Measurements from ENCODE around the gene HOXA3.

HOXA3 gene

DNA sequence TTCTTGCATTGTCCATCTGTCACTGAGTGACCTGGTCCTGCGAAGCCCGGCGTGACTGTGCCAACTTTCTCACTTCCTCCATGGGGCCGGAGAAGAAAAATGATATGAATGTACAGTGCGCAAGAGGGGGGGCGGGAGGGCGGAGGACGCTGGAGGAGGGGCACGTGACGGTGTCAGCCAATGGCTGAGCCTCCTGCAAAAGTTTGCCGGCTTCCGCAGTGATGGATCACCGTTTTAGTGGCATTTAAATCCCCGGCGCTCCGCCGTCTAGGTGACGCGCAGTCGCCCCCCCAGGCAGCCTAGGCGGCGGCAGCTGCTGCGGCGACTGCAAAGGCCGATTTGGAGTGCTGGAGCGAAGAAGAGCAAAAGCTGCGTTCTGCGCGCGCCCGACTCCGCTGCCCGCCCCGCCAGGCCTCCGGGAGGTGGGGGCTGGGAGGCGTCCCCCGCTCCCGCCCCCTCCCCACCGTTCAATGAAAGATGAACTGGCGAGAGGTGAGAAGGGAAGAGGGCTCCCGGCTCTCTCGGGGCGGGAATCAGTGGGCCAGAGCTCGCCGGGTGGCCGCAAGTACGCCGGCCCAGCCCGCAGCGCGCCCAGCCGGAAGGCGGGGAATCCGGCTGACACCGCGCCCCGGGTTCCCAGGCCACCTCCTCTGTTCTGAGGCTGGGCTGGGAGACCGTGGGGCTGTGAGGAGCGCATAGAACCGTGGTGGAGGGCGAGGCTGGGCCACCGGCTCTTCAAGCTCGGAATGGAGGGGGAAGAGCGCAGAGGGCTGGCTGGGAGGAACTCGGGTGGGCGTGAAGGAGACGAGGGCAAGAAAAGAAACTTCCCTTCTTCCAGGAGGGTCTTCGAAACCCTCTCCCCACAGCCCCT, 56.3 kb downstream of the HOXA3 start, which contains the start of gene HOXA1:
Gene HOXA1 (minus strand): TSS at position 104 of the 871 bp plus-strand sequence. CDS start 88 bp downstream, at position 16.
- Histone ChIP-seq H3K36me3 (replicated peaks) (no peaks in the 10 kb centered on the region), H3K4me3 (ENCODE audit: low read depth, low read length) (peak within 1 kb of the TSS; percentile 68), H3K27me3 (replicated peaks) (peaks cover 96% of the 10 kb centered on the region), H3K27ac (no peak within 1 kb of the TSS)
- in situ Hi-C loops (cut with HindIII; ENCODE audit: low pct_ligation_motif_present, low sequenced_read_pairs), result no loop called here
- TF ChIP-seq, protein P1, sequence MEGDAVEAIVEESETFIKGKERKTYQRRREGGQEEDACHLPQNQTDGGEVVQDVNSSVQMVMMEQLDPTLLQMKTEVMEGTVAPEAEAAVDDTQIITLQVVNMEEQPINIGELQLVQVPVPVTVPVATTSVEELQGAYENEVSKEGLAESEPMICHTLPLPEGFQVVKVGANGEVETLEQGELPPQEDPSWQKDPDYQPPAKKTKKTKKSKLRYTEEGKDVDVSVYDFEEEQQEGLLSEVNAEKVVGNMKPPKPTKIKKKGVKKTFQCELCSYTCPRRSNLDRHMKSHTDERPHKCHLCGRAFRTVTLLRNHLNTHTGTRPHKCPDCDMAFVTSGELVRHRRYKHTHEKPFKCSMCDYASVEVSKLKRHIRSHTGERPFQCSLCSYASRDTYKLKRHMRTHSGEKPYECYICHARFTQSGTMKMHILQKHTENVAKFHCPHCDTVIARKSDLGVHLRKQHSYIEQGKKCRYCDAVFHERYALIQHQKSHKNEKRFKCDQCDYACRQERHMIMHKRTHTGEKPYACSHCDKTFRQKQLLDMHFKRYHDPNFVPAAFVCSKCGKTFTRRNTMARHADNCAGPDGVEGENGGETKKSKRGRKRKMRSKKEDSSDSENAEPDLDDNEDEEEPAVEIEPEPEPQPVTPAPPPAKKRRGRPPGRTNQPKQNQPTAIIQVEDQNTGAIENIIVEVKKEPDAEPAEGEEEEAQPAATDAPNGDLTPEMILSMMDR (IDR thresholded peaks at IDR 0.05; ENCODE audit: low read depth, low read length, missing control alignments), result no peak
- no peak for DNase-seq

DNA sequence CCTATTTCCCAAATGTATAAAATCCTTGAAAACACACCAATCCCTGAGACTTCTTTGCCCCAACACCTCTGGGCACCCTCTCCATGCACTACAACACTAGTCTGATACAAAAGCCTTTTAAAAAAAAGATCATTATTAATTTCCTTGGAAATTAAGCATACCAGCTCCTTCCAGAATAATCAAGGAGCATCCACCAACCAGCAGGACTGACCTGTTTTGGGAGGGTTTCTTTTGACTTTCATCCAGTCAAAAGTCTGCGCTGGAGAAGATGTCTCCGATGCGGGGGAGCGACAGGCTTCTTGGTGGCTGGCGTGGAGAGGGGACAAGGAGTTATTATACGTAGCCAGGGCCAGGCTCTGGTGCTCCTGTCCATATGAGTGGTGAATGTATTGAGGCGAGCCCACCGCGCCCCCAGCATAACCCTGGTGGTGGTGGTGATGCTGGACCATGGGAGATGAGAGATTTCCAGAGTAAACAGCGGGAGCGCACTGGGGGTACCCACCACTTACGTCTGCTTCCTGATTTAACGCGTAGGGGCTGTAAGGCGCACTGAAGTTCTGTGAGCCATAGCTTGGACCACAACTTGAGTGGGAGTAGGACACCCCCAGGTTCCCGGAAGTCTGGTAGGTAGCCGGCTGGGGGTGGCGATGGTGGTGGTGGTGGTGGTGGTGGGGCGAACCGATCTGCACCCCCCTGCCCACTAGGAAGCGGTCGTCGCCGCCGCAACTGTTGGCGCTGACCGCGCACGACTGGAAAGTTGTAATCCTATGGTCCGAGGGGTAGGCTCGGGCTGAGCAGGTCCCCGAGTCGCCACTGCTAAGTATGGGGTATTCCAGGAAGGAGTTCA, 57.1 kb downstream of the HOXA3 start:
- peak overlapping the region; percentile 68 for H3K4me3 ChIP-seq (ENCODE audit: low read depth, low read length)
- H3K27me3 ChIP-seq (replicated peaks), result peaks cover 91% of the 10 kb centered on the region
- in situ Hi-C loops (cut with HindIII; ENCODE audit: low pct_ligation_motif_present, low sequenced_read_pairs), result no loop called here
- H3K36me3 ChIP-seq (replicated peaks), result no peaks in the 10 kb centered on the region
- no peak for DNase-seq
- H3K27ac ChIP-seq, result no peak overlapping the region
- TF ChIP-seq, protein P1 (IDR thresholded peaks at IDR 0.05; ENCODE audit: low read depth, low read length, missing control alignments), result no peak

DNA sequence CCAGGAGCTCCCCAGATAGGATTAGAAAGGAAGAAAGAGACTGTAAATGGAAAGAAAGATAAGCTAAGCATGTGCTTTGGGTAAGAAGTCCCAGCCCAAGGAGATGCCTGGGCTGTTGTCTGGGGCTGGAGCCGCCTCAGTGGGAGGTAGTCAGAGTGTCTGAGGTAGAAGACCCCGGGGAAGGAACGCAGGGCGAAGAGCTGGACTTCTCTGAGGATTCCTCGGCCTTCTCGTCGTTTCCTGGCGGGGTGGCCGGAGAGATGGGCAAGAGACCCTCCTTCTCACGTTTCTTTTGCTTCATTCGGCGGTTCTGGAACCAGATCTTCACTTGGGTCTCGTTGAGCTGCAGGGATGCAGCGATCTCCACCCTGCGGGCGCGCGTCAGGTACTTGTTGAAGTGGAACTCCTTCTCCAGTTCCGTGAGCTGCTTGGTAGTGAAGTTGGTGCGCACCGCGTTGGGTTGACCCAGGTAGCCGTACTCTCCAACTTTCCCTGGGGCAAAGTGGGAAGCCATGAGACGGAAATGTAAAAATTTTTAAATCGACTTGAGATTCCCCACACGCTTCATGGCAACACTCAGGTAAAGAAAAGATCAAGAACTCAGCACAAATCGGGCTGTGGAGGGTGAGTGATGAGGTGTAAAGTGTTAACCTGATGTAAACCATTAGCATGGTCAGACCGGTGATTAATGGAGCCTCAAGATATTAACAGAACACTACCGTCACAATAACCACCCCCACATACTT, 57.9 kb downstream of the HOXA3 start:
- no peak overlapping the region for H3K4me3 ChIP-seq (ENCODE audit: low read depth, low read length)
- peaks cover 92% of the 10 kb centered on the region for H3K27me3 ChIP-seq (replicated peaks)
- TF ChIP-seq, protein P1 (IDR thresholded peaks at IDR 0.05; ENCODE audit: low read depth, low read length, missing control alignments), result no peak
- no peaks in the 10 kb centered on the region for H3K36me3 ChIP-seq (replicated peaks)
- in situ Hi-C loops (cut with HindIII; ENCODE audit: low pct_ligation_motif_present, low sequenced_read_pairs), result no loop called here
- no peak for DNase-seq
- no peak overlapping the region for H3K27ac ChIP-seq

DNA sequence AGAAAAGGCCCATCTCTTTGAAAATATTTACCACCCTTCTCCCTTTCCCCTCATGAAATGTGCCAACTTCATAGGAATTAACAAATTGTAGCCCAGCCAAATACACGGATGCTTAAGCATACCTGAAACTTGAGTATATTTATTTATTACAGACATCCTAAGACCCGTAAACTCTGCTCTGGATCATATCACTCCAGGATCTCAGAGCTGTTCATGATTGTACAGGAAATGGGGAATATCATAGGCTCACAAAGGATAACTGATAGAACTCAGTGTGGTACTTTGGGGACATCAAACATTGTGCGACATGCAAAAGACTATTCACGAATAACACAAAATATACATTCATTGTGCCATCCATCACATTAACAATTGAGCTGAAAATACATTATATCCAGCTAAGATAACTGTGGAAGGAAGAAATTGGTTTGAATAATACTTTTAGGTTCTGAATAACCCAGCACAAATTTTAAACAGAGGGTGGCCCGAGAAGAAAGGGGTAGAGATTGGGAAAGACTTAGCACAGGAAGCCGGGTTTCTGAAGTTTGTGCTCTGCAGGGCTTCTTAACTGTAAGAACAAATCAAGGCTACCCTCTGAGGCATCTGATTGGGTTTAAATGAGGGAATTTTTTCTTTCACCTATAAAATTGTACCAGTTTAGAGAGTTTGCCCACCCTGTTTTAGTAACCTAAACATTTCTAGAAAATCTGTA, 59.0 kb downstream of the HOXA3 start:
- Histone ChIP-seq H3K4me3 (ENCODE audit: low read depth, low read length) (no peak overlapping the region), H3K27ac (no peak overlapping the region), H3K27me3 (replicated peaks) (peaks cover 89% of the 10 kb centered on the region), H3K36me3 (replicated peaks) (no peaks in the 10 kb centered on the region)
- TF ChIP-seq, protein P1 (IDR thresholded peaks at IDR 0.05; ENCODE audit: low read depth, low read length, missing control alignments), result no peak
- DNase-seq, result no peak
- in situ Hi-C loops (cut with HindIII; ENCODE audit: low pct_ligation_motif_present, low sequenced_read_pairs), result no loop called here

DNA sequence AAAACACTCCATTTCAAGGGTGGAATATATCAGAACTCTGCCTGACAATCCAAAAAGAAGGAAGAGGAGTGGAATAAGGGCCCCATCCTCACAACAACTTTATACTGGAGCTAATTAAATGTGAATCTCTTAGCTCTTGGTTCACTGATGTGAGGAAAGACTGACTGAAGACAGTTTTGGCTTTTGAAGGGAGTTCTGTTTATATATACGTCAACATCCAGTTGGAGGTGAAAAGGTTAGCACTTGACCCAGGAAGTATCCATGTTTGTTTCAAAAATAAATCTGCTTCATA, 59.6 kb downstream of the HOXA3 start:
- H3K27ac ChIP-seq, result no peak overlapping the region
- TF ChIP-seq, protein P1 (IDR thresholded peaks at IDR 0.05; ENCODE audit: low read depth, low read length, missing control alignments), result no peak
- in situ Hi-C loops (cut with HindIII; ENCODE audit: low pct_ligation_motif_present, low sequenced_read_pairs), result no loop called here
- H3K4me3 ChIP-seq (ENCODE audit: low read depth, low read length), result no peak overlapping the region
- no peak for DNase-seq
- H3K27me3 ChIP-seq (replicated peaks), result peaks cover 89% of the 10 kb centered on the region
- no peaks in the 10 kb centered on the region for H3K36me3 ChIP-seq (replicated peaks)
